K562 (cell line): ENCODE data around the gene RABL6. TPM values are rescaled to one million over a fixed set of nuclear protein-coding genes. Genes with fewer than 3 reads are reported as not detected.

Experiments
- BRD9 ChIP-seq: fragments of 450-650 bp; IDR thresholded peaks from 2 replicates; pipeline ENCODE4 v1.6.1; 2018; ENCODE audit warnings: low read depth; ENCODE audit not compliant: partially characterized antibody
- CREBBP ChIP-seq: IDR thresholded peaks from one replicate; pipeline ENCODE4 v1.6.1; 2012; ENCODE audit warnings: low read depth, mild to moderate bottlenecking, control low read depth, inconsistent platforms, low read length
- CREM ChIP-seq: IDR thresholded peaks from 2 replicates; pipeline ENCODE4 v1.6.1; 2014; ENCODE audit warnings: antibody characterized with exemption, low read depth
- ETV6 ChIP-seq, 3 experiments: fragments of 150-350 bp in 1 of 3; sonication (generic) in 1 of 3; formaldehyde crosslinking in 1 of 3; IDR thresholded peaks; 2 replicates each; pipeline versions ENCODE4 v1.6.1 to v1.8.0; 2014 to 2022; ENCODE audit warnings: borderline replicate concordance in 2 of 3, low read depth in 2 of 3, antibody characterized with exemption in 1 of 3, low read length in 1 of 3, mild to moderate bottlenecking in 1 of 3, missing genetic modification reagents in 1 of 3
- FOSL1 ChIP-seq: fragments of 200-800 bp; sonication (Bioruptor generic); conservative IDR thresholded peaks from 2 replicates; pipeline ENCODE4 v1.6.1; 2016; ENCODE audit warnings: missing genetic modification characterization, missing compliant biosample characterization
- FOXK1 ChIP-seq: sonication (generic); formaldehyde crosslinking; IDR thresholded peaks from 2 replicates; pipeline ENCODE4 v1.8.0; 2022; ENCODE audit warnings: missing genetic modification reagents, mild to moderate bottlenecking, borderline replicate concordance
- FOXM1 ChIP-seq, 2 experiments: fragments of 450-650 bp in 1 of 2; sonication (generic) in 1 of 2; formaldehyde crosslinking in 1 of 2; IDR thresholded peaks; 2 replicates each; pipeline versions ENCODE4 v1.6.1 to v1.9.0; 2017 to 2022; ENCODE audit warnings: low read depth in 2 of 2, mild to moderate bottlenecking in 2 of 2, missing genetic modification reagents in 1 of 2, moderate library complexity in 1 of 2
- IRF2 ChIP-seq: sonication (generic); formaldehyde crosslinking; IDR thresholded peaks from 2 replicates; pipeline ENCODE4 v1.8.1; 2022; ENCODE audit warnings: mild to moderate bottlenecking, missing genetic modification reagents
- KLF16 ChIP-seq: IDR thresholded peaks from 2 replicates; pipeline ENCODE4 v1.6.1; 2016; ENCODE audit warnings: antibody characterized with exemption
- NCOR1 ChIP-seq: fragments of 450-650 bp; IDR thresholded peaks from 2 replicates; pipeline ENCODE4 v1.6.1; 2016; ENCODE audit warnings: mild to moderate bottlenecking, moderate library complexity
- NELFE ChIP-seq: IDR thresholded peaks from 2 replicates; pipeline ENCODE4 v1.6.1; 2011; ENCODE audit warnings: mild to moderate bottlenecking; ENCODE audit not compliant: insufficient read depth, insufficient read length
- NR2C2 ChIP-seq, 2 experiments: fragments of 200-800 bp in 1 of 2; sonication (Bioruptor generic) in 1 of 2; sonication (generic) in 1 of 2; formaldehyde crosslinking in 1 of 2; IDR thresholded peaks; 2 replicates each; pipeline versions ENCODE4 v1.6.1 to v1.8.0; 2016 to 2022; ENCODE audit warnings: mild to moderate bottlenecking in 1 of 2, missing compliant biosample characterization in 1 of 2, missing genetic modification characterization in 1 of 2, missing genetic modification reagents in 1 of 2
- NR2F6 ChIP-seq: fragments of 450-650 bp; formaldehyde crosslinking; IDR thresholded peaks from 2 replicates; pipeline ENCODE4 v1.4.0; 2020; ENCODE audit warnings: mild to moderate bottlenecking
- SETDB1 ChIP-seq: IDR thresholded peaks from one replicate; pipeline ENCODE4 v1.6.1; 2012; ENCODE audit warnings: low read length, control low read depth, inconsistent platforms
- SLC30A9 ChIP-seq: fragments of 250-450 bp; sonication (Bioruptor Pico); IDR thresholded peaks from 2 replicates; pipeline ENCODE4 v1.8.0; 2022; ENCODE audit warnings: mild to moderate bottlenecking, moderate library complexity
- TEAD1 ChIP-seq, 2 experiments: fragments of 450-650 bp in 1 of 2; sonication (generic) in 1 of 2; formaldehyde crosslinking; IDR thresholded peaks; 2 replicates each; pipeline versions ENCODE4 v1.4.0 to v1.8.0; 2020 to 2022; ENCODE audit warnings: mild to moderate bottlenecking in 2 of 2, missing genetic modification reagents in 1 of 2
- ZNF644 ChIP-seq: fragments of 200-800 bp; sonication (Bioruptor generic); IDR thresholded peaks from 2 replicates; pipeline ENCODE4 v1.6.1; 2016; ENCODE audit warnings: low read depth, missing genetic modification characterization, missing compliant biosample characterization
- polyA plus RNA-seq, 8 experiments: library from polyadenylated mRNA; depleted of rRNA in 4 of 8; stranded (reverse) in 5 of 8; unstranded in 3 of 8; fragments of >200 nt; fragmentation: Nextera tagmentation in 2 of 8; fragmentation: Illumina TruSeq in 1 of 8; extraction: Ambion mirVana in 2 of 8; extraction: Trizol in 1 of 8; gene quantifications; 2 replicates each; pipeline versions ENCODE4 v1.2.1 to v1.2.3, GENCODE V29; 2011 to 2014; ENCODE audit warnings: inconsistent platforms in 1 of 8, missing spikeins in 1 of 8
- total RNA-seq, 7 experiments: library from RNA; depleted of rRNA in 6 of 7; stranded (reverse); fragments of >200 nt in 6 of 7; fragmentation: Illumina TruSeq in 2 of 7; extraction: Trizol in 2 of 7; gene quantifications; 2 replicates each; pipeline versions ENCODE4 v1.2.1 to v1.2.3, GENCODE V29; 2011 to 2021; ENCODE audit warnings: low replicate concordance in 1 of 7
- TF ChIP-seq, protein P1 (sequence below): conservative IDR thresholded peaks from 2 replicates; pipeline ENCODE4 v1.6.1; 2011; ENCODE audit warnings: low read depth, mild to moderate bottlenecking, low read length; ENCODE audit not compliant: control insufficient read depth
- TF ChIP-seq, protein P2 (sequence below): sonication (generic); formaldehyde crosslinking; IDR thresholded peaks from 2 replicates; pipeline ENCODE4 v1.8.0; 2022; ENCODE audit warnings: mild to moderate bottlenecking, missing genetic modification reagents
- TF ChIP-seq, protein P3 (sequence below): fragments of 250-450 bp; sonication (Bioruptor Pico); IDR thresholded peaks from 2 replicates; pipeline ENCODE4 v1.9.0; 2021; ENCODE audit warnings: mild to moderate bottlenecking, inconsistent platforms
- TF ChIP-seq, protein P4 (sequence below): fragments of 450-650 bp; IDR thresholded peaks from 2 replicates; pipeline ENCODE4 v1.6.1; 2018; ENCODE audit warnings: mild to moderate bottlenecking, low read depth; ENCODE audit not compliant: partially characterized antibody

The RABL6 gene
- total and polyA plus RNA-seq, 9 of the 15 experiments (the other 6 are each of a cell fraction or from before 2014, with no cell fraction given): 5.6 to 181 (median 84.5) TPM

DNA sequence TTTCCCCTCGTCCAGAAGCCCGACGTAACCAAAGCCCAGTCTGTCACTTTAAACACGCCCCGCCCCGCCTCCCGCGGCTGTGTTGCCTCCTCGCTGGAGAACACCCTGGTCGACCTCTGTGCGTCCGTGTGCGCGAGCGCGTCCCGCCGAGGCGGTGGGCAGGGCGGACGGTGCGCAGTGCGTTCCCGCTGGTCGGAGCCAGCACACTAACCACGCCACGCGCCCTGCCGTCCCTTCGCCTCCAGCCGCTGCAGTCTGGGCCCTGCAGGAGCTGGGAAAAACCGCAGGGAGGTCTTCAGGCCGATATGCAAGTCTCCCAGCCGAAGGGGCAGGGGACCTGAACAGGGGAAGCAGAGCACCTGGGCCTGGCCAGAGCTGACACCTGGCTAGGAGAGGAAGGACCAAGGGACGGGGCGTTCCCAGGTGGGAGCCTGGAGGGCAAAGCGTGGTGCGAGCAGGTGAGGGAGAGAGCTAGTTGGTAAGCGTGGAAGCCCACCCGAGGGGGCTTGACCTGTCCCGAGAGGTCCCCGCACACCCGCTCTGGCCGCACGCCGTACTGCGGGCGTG, 40.2 kb downstream of the RABL6 start (continued):
- TF ChIP-seq, protein P1, sequence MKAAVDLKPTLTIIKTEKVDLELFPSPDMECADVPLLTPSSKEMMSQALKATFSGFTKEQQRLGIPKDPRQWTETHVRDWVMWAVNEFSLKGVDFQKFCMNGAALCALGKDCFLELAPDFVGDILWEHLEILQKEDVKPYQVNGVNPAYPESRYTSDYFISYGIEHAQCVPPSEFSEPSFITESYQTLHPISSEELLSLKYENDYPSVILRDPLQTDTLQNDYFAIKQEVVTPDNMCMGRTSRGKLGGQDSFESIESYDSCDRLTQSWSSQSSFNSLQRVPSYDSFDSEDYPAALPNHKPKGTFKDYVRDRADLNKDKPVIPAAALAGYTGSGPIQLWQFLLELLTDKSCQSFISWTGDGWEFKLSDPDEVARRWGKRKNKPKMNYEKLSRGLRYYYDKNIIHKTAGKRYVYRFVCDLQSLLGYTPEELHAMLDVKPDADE: peak; percentile 9; the same call in 1 of the 2 replicates
- TF ChIP-seq CREBBP: no peak
- no peak for TF ChIP-seq SLC30A9 (CRISPR knock-in tag)
- no peak for TF ChIP-seq TEAD1 (CRISPR knock-in tag; IDR thresholded peaks at IDR 0.05)
- TF ChIP-seq NELFE: no peak
- TF ChIP-seq, protein P2, sequence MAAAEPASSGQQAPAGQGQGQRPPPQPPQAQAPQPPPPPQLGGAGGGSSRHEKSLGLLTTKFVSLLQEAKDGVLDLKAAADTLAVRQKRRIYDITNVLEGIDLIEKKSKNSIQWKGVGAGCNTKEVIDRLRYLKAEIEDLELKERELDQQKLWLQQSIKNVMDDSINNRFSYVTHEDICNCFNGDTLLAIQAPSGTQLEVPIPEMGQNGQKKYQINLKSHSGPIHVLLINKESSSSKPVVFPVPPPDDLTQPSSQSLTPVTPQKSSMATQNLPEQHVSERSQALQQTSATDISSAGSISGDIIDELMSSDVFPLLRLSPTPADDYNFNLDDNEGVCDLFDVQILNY: peak; percentile 91; the same call in 1 of the 2 replicates
- TF ChIP-seq, protein P3, sequence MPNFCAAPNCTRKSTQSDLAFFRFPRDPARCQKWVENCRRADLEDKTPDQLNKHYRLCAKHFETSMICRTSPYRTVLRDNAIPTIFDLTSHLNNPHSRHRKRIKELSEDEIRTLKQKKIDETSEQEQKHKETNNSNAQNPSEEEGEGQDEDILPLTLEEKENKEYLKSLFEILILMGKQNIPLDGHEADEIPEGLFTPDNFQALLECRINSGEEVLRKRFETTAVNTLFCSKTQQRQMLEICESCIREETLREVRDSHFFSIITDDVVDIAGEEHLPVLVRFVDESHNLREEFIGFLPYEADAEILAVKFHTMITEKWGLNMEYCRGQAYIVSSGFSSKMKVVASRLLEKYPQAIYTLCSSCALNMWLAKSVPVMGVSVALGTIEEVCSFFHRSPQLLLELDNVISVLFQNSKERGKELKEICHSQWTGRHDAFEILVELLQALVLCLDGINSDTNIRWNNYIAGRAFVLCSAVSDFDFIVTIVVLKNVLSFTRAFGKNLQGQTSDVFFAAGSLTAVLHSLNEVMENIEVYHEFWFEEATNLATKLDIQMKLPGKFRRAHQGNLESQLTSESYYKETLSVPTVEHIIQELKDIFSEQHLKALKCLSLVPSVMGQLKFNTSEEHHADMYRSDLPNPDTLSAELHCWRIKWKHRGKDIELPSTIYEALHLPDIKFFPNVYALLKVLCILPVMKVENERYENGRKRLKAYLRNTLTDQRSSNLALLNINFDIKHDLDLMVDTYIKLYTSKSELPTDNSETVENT (CRISPR knock-in tag): peak; percentile 62; the same call in 1 of the 2 replicates
- TF ChIP-seq, protein P4, sequence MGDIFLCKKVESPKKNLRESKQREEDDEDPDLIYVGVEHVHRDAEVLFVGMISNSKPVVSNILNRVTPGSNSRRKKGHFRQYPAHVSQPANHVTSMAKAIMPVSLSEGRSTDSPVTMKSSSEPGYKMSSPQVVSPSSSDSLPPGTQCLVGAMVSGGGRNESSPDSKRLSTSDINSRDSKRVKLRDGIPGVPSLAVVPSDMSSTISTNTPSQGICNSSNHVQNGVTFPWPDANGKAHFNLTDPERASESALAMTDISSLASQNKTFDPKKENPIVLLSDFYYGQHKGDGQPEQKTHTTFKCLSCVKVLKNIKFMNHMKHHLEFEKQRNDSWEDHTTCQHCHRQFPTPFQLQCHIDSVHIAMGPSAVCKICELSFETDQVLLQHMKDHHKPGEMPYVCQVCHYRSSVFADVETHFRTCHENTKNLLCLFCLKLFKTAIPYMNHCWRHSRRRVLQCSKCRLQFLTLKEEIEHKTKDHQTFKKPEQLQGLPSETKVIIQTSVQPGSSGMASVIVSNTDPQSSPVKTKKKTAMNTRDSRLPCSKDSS: no peak
- TF ChIP-seq NR2C2 (CRISPR knock-in tag; IDR thresholded peaks at IDR 0.05): no peak
- peak; percentile 42; the same call in 1 of the 2 replicates for TF ChIP-seq NR2C2 (tag; IDR thresholded peaks at IDR 0.05)
- peak; percentile 61; the same call in 1 of the 2 replicates for TF ChIP-seq FOXK1 (CRISPR knock-in tag)
- TF ChIP-seq NR2F6: no peak
- peak; percentile 73 for TF ChIP-seq CREM
- no peak for TF ChIP-seq BRD9
- TF ChIP-seq FOSL1: 0 out of 2 replicates have a peak, but pooled peaks have one; percentile 6
- no peak for TF ChIP-seq KLF16
- TF ChIP-seq SETDB1: no peak
- no peak for TF ChIP-seq ETV6 (IDR thresholded peaks at IDR 0.05; ENCODE audit: borderline replicate concordance in 1 of 2, low read depth in 2 of 2, low read length in 1 of 2)
- TF ChIP-seq ETV6 (CRISPR knock-in tag; IDR thresholded peaks at IDR 0.05; ENCODE audit: borderline replicate concordance): 0 out of 2 replicates have a peak, but pooled peaks have one; percentile 44
- TF ChIP-seq ZNF644: no peak
- TF ChIP-seq IRF2 (CRISPR knock-in tag): no peak
- no peak for TF ChIP-seq NCOR1
- no peak for TF ChIP-seq FOXM1 (IDR thresholded peaks at IDR 0.05; ENCODE audit: low read depth)
- TF ChIP-seq FOXM1 (CRISPR knock-in tag; IDR thresholded peaks at IDR 0.05; ENCODE audit: low read depth): 0 out of 2 replicates have a peak, but pooled peaks have one; percentile 7
